Body of pancreas (tissue), 4 donors: ENCODE measurements around the gene CEP192. TPM values are rescaled to one million over a fixed set of nuclear protein-coding genes. Genes with fewer than 3 reads are reported as not detected.
A peak's percentile ranks its signal among the peaks of the same experiment; 100 is the strongest.

Source experiments
- ATAC-seq: fragments of 150-250 bp; one replicate; pipeline ENCODE4 v1.9.1; 2016
- DNase-seq, 4 donors: peaks; one replicate each; pipeline ENCODE4 v3.0.0-alpha.2; 2019
- H3K27ac ChIP-seq, 4 donors: fragments of 200-600 bp; sonication (generic); 1 replicate in 3 of 4; 2 replicates in 1 of 4; pipeline versions ENCODE4 v1.5.1 to v1.6.1; 2016 to 2019; ENCODE audit warnings: mild to moderate bottlenecking in 1 of 4, mixed read lengths in 1 of 4, moderate library complexity in 1 of 4
- H3K27me3 ChIP-seq, 2 donors: fragments of 200-600 bp; sonication (generic); one replicate each; pipeline ENCODE4 v1.6.0; 2016; ENCODE audit warnings: mild to moderate bottlenecking in 1 of 2
- H3K36me3 ChIP-seq, 2 donors: fragments of 200-600 bp; sonication (generic); replicated peaks in 1 of 2; 2 replicates each; pipeline ENCODE4 v1.5.1; 2016; ENCODE audit warnings: low read depth in 2 of 2; ENCODE audit not compliant: insufficient read depth in 1 of 2
- H3K4me1 ChIP-seq: fragments of 200-600 bp; sonication (generic); one replicate; pipeline ENCODE4 v1.6.0; 2016
- H3K4me3 ChIP-seq, 2 donors: fragments of 200-600 bp; sonication (generic); 1 replicate in 1 of 2; 2 replicates in 1 of 2; pipeline ENCODE4 v1.5.1; 2016 to 2019
- H3K9me3 ChIP-seq, 3 donors: fragments of 200-600 bp; sonication (generic); 1 replicate in 2 of 3; 2 replicates in 1 of 3; pipeline ENCODE4 v1.5.1; 2016
- CTCF ChIP-seq, 7 experiments: fragments of 450-650 bp in 4 of 7; fragments of 200-600 bp in 3 of 7; sonication (generic) in 3 of 7; IDR thresholded peaks; one replicate each; pipeline ENCODE4 v1.5.1; 2016 to 2019; ENCODE audit warnings: antibody characterized with exemption in 7 of 7
- POLR2A ChIP-seq, 3 donors: fragments of 450-650 bp; IDR thresholded peaks; one replicate each; pipeline ENCODE4 v1.6.1; 2016; ENCODE audit warnings: antibody characterized with exemption in 3 of 3, mild to moderate bottlenecking in 2 of 3
- WGBS, 2 donors: methylation state at CpG; one replicate each; pipeline ENCODE4 v1.1.5; 2017; 5-methylcytosine and 5-hydroxymethylcytosine counted together
- intact Hi-C: fragments of 100-400 bp; cut with DNase I; formaldehyde crosslinking; loops from one replicate; pipeline ENCODE4 v1.15.1; 2023
- total RNA-seq, 2 donors: library from RNA; depleted of rRNA; stranded (reverse); fragments of >200 nt; gene quantifications; one replicate each; pipeline ENCODE4 v1.1.0, GENCODE V29; 2016

CEP192 gene
- total RNA-seq, 2 donors from 2014 or later: 21.1 to 25.4 TPM

- intact Hi-C loops: no loop called here
- TF ChIP-seq POLR2A (IDR thresholded peaks at IDR 0.05) (no peak), CTCF (IDR thresholded peaks at IDR 0.05) (no peak)
- Histone ChIP-seq H3K27ac (no peak overlapping the region), H3K9me3 (no peaks in the 10 kb centered on the region), H3K36me3 (no peaks in the 10 kb centered on the region), H3K4me1 (peaks cover 15% of the 10 kb centered on the region), H3K27me3 (no peaks in the 10 kb centered on the region), H3K4me3 (no peak overlapping the region)
- ATAC-seq (no peak), DNase-seq (no peak)
- 95 to 97% methylated on average over 25 to 42 of the region's 52 CpGs for WGBS, 2 donors
Observed at GRCh38 chr18:13134551-13135401, 143.6 kb downstream of the CEP192 start.

GRCh38 chr18:13136056-13136903 is 145.1 kb downstream of the CEP192 start:
- TF ChIP-seq CTCF (IDR thresholded peaks at IDR 0.05) (no peak), POLR2A (IDR thresholded peaks at IDR 0.05) (no peak)

GRCh38 chr18:13136904-13137669 is 145.9 kb downstream of the CEP192 start:
- Histone ChIP-seq H3K27ac (peak overlapping the region in 2 of 4 donors; percentile 45 to 58), H3K4me1 (peaks cover 15% of the 10 kb centered on the region)
- ATAC-seq: peak; percentile 57

More at GRCh38 chr18:13136056-13136903, 145.1 kb downstream of the CEP192 start:
- Histone ChIP-seq H3K4me1 (peaks cover 15% of the 10 kb centered on the region), H3K27me3 (no peaks in the 10 kb centered on the region), H3K9me3 (no peaks in the 10 kb centered on the region), H3K4me3 (peak overlapping the region; percentile 6 to 50), H3K27ac (no peak overlapping the region), H3K36me3 (no peaks in the 10 kb centered on the region)
- peak; percentile 8 for ATAC-seq
- WGBS, 2 donors: 27 to 63% methylated on average over 18 to 51 of the region's 51 CpGs
- intact Hi-C loops: no loop called here
- peak in 1 of 4 donors; percentile 30 for DNase-seq

More at GRCh38 chr18:13136904-13137669, 145.9 kb downstream of the CEP192 start:
- WGBS, 2 donors: 0 to 2% methylated on average over 2 to 73 of the region's 74 CpGs
- intact Hi-C loops: no loop called here
- H3K9me3 ChIP-seq: no peaks in the 10 kb centered on the region
- H3K36me3 ChIP-seq: no peaks in the 10 kb centered on the region
- peak overlapping the region; percentile 6 to 50 for H3K4me3 ChIP-seq
- peak in 1 of 4 donors; percentile 39 for DNase-seq
- no peaks in the 10 kb centered on the region for H3K27me3 ChIP-seq
- TF ChIP-seq POLR2A (IDR thresholded peaks at IDR 0.05) (no peak), CTCF (IDR thresholded peaks at IDR 0.05) (no peak)
